Epithelial cell of esophagus (primary cell): ENCODE measurements around the gene ARHGAP23.

ENCODE experiments used
- DNase-seq: peaks from one replicate; pipeline ENCODE4 v3.0.0; 2010; ENCODE audit warnings: low read depth
- H3K4me3 ChIP-seq: 2 replicates; pipeline ENCODE4 v1.5.1; 2011; ENCODE audit warnings: mild to moderate bottlenecking, low read length, control low read depth
- TF ChIP-seq, protein P1 (sequence below): IDR thresholded peaks from 2 replicates; pipeline ENCODE4 v1.5.1; 2011; ENCODE audit warnings: low read depth, mild to moderate bottlenecking, low read length, control low read depth, inconsistent platforms; ENCODE audit not compliant: insufficient read depth; ENCODE audit errors: missing control alignments

Gene ARHGAP23

DNA sequence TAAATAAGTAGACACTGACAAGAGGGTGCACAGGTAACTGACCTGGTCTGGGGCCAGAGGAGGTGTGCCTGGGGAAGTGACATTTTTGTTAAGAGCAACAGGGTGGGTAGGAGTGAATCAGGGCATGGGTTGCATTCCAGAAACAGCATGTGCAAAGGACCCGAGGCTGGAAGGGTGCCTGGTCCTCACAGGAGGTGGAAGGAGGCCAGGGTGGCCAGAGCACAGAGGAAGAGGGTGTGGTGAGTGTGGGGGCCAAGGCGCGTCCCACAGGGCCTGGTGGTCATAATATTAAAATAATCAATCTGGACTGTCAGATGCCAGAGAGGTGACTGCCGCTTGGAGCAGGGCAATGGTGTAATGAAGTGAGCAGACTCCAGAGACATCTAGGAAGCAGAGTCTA lies 14.3 kb downstream of the ARHGAP23 start:
- DNase-seq: no peak
- H3K4me3 ChIP-seq: no peak overlapping the region
- TF ChIP-seq, protein P1, sequence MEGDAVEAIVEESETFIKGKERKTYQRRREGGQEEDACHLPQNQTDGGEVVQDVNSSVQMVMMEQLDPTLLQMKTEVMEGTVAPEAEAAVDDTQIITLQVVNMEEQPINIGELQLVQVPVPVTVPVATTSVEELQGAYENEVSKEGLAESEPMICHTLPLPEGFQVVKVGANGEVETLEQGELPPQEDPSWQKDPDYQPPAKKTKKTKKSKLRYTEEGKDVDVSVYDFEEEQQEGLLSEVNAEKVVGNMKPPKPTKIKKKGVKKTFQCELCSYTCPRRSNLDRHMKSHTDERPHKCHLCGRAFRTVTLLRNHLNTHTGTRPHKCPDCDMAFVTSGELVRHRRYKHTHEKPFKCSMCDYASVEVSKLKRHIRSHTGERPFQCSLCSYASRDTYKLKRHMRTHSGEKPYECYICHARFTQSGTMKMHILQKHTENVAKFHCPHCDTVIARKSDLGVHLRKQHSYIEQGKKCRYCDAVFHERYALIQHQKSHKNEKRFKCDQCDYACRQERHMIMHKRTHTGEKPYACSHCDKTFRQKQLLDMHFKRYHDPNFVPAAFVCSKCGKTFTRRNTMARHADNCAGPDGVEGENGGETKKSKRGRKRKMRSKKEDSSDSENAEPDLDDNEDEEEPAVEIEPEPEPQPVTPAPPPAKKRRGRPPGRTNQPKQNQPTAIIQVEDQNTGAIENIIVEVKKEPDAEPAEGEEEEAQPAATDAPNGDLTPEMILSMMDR: no peak

DNA sequence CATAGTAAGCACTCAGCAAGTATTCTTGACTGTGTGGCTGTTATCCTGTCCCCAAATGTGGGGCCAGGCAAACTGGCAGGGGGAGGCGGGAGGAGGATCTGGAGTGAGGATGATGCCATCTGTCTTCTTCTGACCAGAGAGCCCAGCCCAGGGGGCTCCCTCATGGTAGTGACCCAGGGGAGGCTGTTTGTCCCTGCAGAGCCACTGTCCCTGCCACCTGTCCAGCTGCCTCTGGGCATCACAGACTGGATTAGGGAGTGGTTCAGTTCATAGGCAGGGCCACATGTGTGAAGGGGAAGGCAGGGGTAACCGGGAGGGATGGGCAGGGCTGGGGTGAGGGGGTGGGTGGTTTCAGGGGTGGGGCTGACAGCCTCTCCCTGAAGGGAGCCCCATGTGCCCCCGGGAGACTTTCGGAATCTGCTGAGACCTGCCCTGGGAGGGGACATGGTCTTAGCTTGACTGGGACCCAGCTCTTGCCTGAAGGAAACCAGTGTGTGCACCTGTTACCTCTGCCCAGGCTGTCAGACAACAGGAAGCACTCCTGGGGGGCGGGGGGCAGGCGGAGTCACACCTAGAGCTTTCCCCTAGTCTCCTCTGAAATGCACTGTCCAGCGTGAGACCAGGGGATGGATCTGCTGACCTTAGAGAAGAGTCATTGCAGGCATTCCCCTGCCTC lies 15.2 kb downstream of the ARHGAP23 start:
- no peak for DNase-seq
- TF ChIP-seq, protein P1: no peak
- H3K4me3 ChIP-seq: no peak overlapping the region

DNA sequence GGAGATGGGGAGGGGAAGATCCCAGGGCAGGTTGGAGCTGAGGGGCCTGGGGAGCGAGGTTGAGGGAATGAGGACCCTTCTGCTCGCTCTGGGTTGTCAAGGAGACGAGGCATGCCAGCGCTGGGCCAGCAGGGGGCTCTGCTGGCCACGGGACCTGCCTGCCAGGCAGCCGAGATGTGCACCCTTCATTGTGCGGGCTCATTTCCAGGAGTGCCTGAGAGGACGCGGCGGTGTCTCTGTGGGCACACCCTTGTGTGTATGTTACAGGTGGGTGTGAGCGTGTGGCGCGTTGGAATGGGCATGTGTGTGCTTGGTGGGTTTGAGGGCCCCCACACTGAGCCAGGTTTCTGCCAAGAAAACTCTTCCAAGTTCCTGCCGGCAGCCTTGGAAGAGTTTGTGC lies 15.9 kb downstream of the ARHGAP23 start:
- H3K4me3 ChIP-seq: no peak overlapping the region
- peak; percentile 76 for DNase-seq

DNA sequence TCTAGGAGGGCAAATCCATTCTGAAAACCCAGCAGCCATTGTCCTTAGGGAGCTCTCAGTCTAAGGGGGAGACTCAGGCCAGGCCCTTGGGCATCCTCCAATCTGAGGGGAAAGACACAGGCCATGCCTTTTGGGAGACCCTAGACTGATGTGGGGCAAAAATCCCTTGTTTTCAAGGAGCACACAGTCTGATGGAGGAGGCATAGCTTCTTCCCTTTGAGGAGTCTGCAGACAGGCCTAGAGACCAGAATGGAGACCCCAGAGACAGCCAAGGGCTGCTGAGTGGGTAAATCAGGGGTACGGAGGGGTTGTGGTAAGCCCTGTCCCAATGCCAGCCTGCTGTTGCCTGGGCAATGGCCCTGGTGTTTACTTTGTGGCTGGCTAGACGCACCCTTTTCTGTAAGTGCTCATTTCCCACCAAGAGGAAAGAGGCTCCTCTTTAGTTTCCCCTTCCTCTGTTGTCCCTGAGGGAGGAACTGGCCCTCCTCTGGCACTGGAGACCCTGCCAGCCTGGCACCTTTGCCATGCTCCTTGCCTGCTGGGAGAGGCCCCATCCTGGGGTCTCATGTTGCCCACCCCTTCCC lies 19.3 kb downstream of the ARHGAP23 start:
- TF ChIP-seq, protein P1: no peak

More for the DNA sequence above, 15.9 kb downstream of the ARHGAP23 start:
- TF ChIP-seq, protein P1: peak; percentile 92

GRCh38 chr17:38448208-38448771 lies 20.0 kb downstream of the ARHGAP23 start:
- TF ChIP-seq, protein P1: no peak
- H3K4me3 ChIP-seq: no peak overlapping the region
- peak; percentile 47 for DNase-seq

More for the DNA sequence above, 19.3 kb downstream of the ARHGAP23 start:
- no peak overlapping the region for H3K4me3 ChIP-seq
- DNase-seq: no peak

GRCh38 chr17:38449364-38449763 lies 21.1 kb downstream of the ARHGAP23 start:
- DNase-seq: peak; percentile 97
- H3K4me3 ChIP-seq: no peak overlapping the region
- TF ChIP-seq, protein P1: no peak
